A673 (cell line): ENCODE data around the gene ZFP3.
"Not testable (repeated sequence)": the region's sequence is repeated elsewhere in the genome, so short reads cannot be mapped to it uniquely, and the experiment has no call there.

Experiments
- CTCF ChIP-seq: fragments of 300-800, 200-600 bp; sonication (generic); conservative IDR thresholded peaks from 2 replicates; pipeline ENCODE4 v1.5.1; 2017; ENCODE audit warnings: low read depth, mild to moderate bottlenecking, antibody characterized with exemption, low read length, moderate library complexity, mixed read lengths
- EZH2 ChIP-seq: fragments of 200-600 bp; sonication (generic); IDR thresholded peaks from 2 replicates; pipeline ENCODE4 v1.6.1; 2017; ENCODE audit warnings: borderline replicate concordance, low read depth, mild to moderate bottlenecking, mixed read lengths, antibody characterized with exemption, low read length; ENCODE audit not compliant: poor library complexity, severe bottlenecking

DNA sequence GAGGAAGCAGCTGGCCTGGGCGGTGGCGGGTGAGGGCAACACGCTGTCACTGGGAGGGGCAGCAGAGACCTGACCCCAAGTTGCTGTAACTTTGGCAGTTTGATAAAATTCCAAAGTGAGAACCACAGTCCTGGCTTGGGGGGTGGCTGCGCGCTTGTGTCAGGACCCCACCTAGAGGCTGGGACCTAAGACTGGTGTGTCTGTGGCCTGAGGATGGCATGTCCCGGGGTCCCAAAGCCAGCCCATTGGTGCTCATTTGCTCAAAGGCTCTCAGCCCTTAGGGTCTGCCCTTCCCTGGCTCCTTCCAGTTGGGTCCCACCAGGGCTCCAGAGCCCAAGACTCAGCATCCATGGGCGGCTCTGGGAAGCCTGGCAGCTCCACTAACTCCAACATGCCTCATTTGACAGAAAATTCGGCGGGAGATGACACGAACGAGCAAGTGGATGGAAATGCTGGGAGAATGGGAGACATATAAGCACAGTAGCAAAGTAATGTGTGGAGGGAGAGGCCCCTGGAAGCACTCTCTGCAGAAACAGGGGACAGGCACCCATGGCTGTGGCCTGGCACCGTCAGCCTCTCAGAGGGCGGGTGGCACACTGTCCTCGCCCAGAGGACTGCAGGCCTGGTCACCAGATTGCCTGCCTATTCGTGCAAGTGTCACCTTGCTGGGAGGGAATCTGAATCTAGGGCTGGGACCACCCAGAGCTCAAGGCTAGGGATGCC is 54.4 kb downstream of the ZFP3 start:
- not testable (repeated sequence) for TF ChIP-seq CTCF, EZH2
